Coronary artery (tissue), 2 donors: ENCODE measurements around the gene FOXF1.
A peak's percentile ranks its signal among the peaks of the same experiment; 100 is the strongest.

ENCODE experiments used
- DNase-seq: peaks from one replicate; pipeline ENCODE4 v3.0.0-alpha.2; 2017; ENCODE audit warnings: low spot score
- H3K27ac ChIP-seq, 2 donors: fragments of 200-600 bp; sonication (generic); one replicate each; pipeline ENCODE4 v1.5.1; 2016 to 2019
- H3K4me3 ChIP-seq: fragments of 200-600 bp; sonication (generic); 2 replicates; pipeline ENCODE4 v1.5.1; 2016; ENCODE audit warnings: mild to moderate bottlenecking, moderate library complexity
- TF ChIP-seq, protein P1 (sequence below): fragments of 200-600 bp; sonication (generic); IDR thresholded peaks from one replicate; pipeline ENCODE4 v1.5.1; 2019; ENCODE audit warnings: antibody characterized with exemption

The FOXF1 gene

DNA sequence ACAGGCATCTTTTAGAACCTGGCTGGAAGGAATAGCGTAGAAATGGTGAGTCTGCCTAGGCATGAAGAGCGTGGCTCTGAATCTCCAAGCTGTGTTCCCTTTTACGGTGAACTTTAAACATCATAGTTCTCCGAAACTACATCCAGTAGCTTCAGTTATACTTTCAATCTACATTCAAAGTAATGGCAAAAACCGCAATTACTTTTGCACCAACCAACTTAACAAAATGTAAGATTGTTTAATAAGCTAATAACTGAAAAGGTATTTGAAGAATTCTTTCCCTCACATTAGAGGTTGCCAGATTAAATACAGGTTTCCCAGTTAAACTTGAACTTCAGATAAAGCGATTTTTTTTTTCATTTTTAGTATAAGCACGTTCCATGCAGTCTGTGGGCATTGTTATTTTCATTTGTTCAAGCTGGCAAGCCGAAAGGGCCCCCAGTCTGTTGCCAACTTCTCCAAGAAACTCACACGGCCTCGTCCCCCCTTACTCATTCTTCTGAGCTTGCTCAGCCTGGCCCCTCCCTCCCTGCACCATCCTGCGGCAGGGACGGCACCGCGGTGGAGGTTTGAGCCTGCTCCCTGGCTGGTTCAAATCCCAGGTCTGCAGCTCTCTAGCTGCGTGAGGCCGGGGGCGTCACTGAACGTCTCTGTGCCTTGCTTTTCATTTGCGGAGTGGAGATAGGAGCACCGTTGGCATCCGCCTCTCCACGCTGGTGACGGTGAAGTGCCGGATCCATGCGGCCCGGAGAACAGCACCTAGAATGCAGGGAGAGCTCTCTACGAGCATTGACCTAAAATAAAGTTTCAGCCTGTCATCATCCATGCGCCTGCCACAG is 48.2 kb downstream of the FOXF1 start:
- TF ChIP-seq, protein P1, sequence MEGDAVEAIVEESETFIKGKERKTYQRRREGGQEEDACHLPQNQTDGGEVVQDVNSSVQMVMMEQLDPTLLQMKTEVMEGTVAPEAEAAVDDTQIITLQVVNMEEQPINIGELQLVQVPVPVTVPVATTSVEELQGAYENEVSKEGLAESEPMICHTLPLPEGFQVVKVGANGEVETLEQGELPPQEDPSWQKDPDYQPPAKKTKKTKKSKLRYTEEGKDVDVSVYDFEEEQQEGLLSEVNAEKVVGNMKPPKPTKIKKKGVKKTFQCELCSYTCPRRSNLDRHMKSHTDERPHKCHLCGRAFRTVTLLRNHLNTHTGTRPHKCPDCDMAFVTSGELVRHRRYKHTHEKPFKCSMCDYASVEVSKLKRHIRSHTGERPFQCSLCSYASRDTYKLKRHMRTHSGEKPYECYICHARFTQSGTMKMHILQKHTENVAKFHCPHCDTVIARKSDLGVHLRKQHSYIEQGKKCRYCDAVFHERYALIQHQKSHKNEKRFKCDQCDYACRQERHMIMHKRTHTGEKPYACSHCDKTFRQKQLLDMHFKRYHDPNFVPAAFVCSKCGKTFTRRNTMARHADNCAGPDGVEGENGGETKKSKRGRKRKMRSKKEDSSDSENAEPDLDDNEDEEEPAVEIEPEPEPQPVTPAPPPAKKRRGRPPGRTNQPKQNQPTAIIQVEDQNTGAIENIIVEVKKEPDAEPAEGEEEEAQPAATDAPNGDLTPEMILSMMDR: no peak
- Histone ChIP-seq H3K27ac (peak overlapping the region in 1 of 2 donors; percentile 11), H3K4me3 (no peak overlapping the region)
- DNase-seq: no peak

DNA sequence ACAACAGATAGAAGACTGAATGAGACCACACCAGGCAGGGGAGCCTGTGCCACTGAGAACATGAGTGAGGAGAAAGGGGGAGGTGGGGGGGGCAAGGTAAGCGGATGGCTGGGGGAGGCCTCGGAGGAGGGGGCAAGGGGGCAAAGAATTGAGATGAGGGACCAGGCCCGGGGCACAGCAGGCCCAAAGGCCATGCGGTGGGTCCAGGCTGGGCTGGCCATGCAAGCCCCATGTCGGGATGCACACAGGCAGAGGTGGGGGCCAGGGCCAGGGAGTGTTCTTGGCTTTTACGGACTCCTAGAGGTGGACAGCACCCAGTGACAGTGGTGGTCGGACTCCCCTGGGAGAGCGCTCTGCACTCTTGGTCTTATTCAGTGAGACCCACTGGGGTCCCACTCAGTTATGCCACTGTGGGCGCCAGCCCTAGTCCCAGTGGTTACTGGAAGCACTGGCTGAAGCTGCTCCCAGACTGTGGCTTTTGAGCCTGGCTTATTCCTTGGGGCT is 49.5 kb downstream of the FOXF1 start:
- Histone ChIP-seq H3K27ac (no peak overlapping the region), H3K4me3 (no peak overlapping the region)
- TF ChIP-seq, protein P1: no peak
- no peak for DNase-seq

DNA sequence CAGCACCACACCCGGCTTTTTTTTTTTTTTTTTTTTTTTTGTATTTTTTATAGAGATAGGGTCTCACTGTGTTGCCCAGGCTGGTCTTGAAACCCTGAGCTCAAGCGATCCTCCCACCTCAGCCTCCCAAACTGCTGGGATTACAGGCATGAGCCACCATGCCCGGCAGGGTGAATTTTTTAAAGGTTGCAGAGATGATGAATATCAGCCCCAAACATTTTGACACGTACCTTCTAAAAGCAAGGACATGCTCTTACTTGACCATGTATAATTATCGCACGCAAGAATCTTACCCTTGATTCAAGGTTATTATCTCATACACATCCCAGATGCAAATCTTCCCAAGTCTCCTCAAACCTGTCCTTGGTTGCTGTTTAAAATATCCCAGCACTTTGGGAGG is 52.0 kb downstream of the FOXF1 start:
- Histone ChIP-seq H3K4me3 (no peak overlapping the region), H3K27ac (no peak overlapping the region)
- no peak for DNase-seq

DNA sequence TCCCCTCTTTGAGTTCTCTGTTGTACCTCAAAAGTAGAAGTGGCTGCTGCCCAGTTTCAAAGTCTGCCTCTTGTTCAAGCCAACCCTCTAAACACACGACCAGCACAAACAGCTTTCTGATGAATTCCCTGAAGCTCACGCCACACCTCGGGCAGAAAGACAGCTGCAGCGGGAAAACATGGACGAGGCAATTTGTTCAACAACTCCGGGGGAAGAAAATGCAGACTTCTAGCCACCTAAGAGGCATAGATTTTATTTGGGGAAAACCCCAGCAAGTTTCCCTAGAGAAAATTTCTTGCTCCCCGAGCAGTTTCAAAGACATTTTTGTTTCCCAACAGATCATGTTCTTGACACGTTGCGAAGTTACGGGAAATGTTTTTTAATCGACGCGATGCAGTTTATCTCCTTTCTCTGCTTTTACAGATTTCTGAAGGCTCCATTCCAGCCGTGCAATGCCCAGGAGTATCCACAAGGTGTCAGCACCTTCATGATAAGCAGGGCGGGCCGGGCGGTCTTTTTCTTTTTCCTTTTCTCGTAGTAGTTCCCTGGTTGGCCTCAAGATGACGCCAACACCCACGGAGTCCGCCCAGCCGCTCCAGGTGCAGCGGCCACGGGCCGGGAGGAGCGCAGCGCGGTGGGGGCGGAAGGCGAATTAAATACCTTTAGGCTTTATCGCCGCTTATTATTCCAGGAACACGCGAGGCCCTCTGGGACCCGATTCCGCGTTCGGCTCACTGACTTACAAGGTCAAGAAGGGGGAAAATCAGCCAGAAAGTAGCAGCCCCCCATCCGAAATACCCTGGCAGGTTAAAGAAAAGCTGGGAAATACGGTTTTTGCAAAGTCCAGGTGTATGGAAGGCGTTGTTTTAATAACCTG is 53.4 kb downstream of the FOXF1 start:
- TF ChIP-seq, protein P1: peak; percentile 100
- peak; percentile 93 for DNase-seq
- Histone ChIP-seq H3K4me3 (peak overlapping the region; percentile 55), H3K27ac (peak overlapping the region; percentile 65 to 76)

More for the DNA sequence above, 52.0 kb downstream of the FOXF1 start:
- TF ChIP-seq, protein P1: no peak
